ENCODE results near the gene EFCAB10.

Gene EFCAB10

GRCh38 chr7:105567821-105568220 is 13.5 kb downstream of the EFCAB10 start:
- Histone ChIP-seq H3K27me3 (replicated peaks; ENCODE audit: control insufficient read depth, insufficient read depth, low read length) (no peaks in the 10 kb centered on the region), H3K36me3 (ENCODE audit: control insufficient read depth, insufficient read depth, low read length) (peaks cover 3% of the 10 kb centered on the region), H3K4me3 (replicated peaks; ENCODE audit: low read depth, low read length) (no peak overlapping the region)
- no peak for TF ChIP-seq CTCF (IDR thresholded peaks at IDR 0.05; ENCODE audit: insufficient read depth, low read length, poor library complexity, severe bottlenecking)
- no peak for DNase-seq (ENCODE audit: extremely low read depth, insufficient read length)

DNA sequence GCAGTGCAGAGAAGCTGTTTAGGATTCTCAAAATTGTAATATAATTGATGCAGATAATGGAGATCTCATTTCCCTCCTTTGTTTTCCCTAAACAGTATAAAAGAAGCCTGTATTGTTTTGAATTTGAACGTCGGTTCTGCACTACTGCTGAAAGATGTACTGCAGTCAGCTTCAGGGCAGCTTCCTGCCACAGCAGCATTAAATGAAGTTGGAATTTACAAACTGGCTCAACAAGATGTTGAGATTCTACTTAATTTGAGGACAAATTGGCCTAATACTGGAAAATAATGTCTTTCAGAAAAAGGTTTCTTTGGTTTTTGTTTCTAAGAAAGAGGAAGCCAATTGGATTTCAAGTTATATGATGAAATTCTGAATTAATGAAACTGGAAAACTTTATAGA is 14.3 kb downstream of the EFCAB10 start:
- Histone ChIP-seq H3K27me3 (replicated peaks; ENCODE audit: control insufficient read depth, insufficient read depth, low read length) (no peaks in the 10 kb centered on the region), H3K4me3 (replicated peaks; ENCODE audit: low read depth, low read length) (no peak overlapping the region), H3K36me3 (ENCODE audit: control insufficient read depth, insufficient read depth, low read length) (peaks cover 4% of the 10 kb centered on the region)
- no peak for DNase-seq (ENCODE audit: extremely low read depth, insufficient read length)
- TF ChIP-seq CTCF (IDR thresholded peaks at IDR 0.05; ENCODE audit: insufficient read depth, low read length, poor library complexity, severe bottlenecking): no peak

- TF ChIP-seq CTCF (IDR thresholded peaks at IDR 0.05; ENCODE audit: insufficient read depth, low read length, poor library complexity, severe bottlenecking): no peak
- no peak for DNase-seq (ENCODE audit: extremely low read depth, insufficient read length)
- no peaks in the 10 kb centered on the region for H3K27me3 ChIP-seq (replicated peaks; ENCODE audit: control insufficient read depth, insufficient read depth, low read length)
- H3K36me3 ChIP-seq (ENCODE audit: control insufficient read depth, insufficient read depth, low read length): peaks cover 6% of the 10 kb centered on the region
- H3K4me3 ChIP-seq (replicated peaks; ENCODE audit: low read depth, low read length): no peak overlapping the region
These were observed 16.1 kb downstream of the EFCAB10 start for GRCh38 chr7:105565190-105565589.

- no peak for DNase-seq (ENCODE audit: extremely low read depth, insufficient read length)
- Histone ChIP-seq H3K27me3 (replicated peaks; ENCODE audit: control insufficient read depth, insufficient read depth, low read length) (no peaks in the 10 kb centered on the region), H3K4me3 (replicated peaks; ENCODE audit: low read depth, low read length) (no peak overlapping the region), H3K36me3 (ENCODE audit: control insufficient read depth, insufficient read depth, low read length) (peaks cover 6% of the 10 kb centered on the region)
- no peak for TF ChIP-seq CTCF (IDR thresholded peaks at IDR 0.05; ENCODE audit: insufficient read depth, low read length, poor library complexity, severe bottlenecking)
These were observed 21.4 kb downstream of the EFCAB10 start for GRCh38 chr7:105559926-105560325.

DNA sequence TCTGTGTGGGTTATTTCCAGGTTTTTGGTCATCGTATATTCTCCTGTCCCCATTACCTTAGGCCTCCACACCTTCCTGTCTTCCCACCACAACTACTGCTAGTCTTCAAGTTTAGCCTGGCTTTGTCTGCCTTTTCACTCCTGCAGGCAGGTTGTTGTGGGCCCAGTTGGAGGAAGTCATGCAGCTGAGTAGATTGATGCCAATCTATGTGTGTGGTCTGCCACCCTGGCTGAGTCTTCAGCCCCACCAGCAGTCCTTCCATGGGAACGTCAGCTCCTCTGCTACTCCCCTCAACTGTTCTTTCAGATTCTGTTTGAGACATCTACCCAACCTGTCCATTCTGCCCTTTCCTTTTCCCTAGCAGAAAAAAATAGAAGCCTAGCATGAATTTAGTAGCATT is 43.0 kb downstream of the EFCAB10 start:
- no peaks in the 10 kb centered on the region for H3K27me3 ChIP-seq (replicated peaks; ENCODE audit: control insufficient read depth, insufficient read depth, low read length)

More for the DNA sequence above, 43.0 kb downstream of the EFCAB10 start:
- Histone ChIP-seq H3K4me3 (replicated peaks; ENCODE audit: low read depth, low read length) (no peak overlapping the region), H3K36me3 (ENCODE audit: control insufficient read depth, insufficient read depth, low read length) (peaks cover 13% of the 10 kb centered on the region)
- DNase-seq (ENCODE audit: extremely low read depth, insufficient read length): no peak
- TF ChIP-seq CTCF (IDR thresholded peaks at IDR 0.05; ENCODE audit: insufficient read depth, low read length, poor library complexity, severe bottlenecking): no peak

All from GM06990 (cell line).